Measurements from ENCODE around the gene PALLD.

DNA sequence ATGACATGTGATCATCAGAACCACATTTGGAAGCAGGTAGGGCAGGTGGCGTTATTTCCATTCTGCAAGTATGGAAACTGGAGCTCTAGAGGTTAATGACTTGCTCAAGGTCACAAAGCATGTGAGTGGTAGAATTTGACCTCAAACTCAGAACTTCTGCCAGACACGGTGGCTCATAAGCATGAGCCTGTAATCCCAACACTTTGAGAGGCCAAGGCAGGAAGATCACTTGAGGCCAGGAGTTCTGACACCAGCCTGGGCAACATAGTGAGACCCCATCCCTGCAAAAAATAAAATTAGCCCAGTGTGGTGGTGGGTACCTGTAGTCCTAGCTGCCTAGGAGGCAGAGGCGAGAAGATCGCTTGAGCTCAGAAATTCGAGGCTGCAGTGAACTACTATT, 139.2 kb downstream of the PALLD start:
- no peak for TF ChIP-seq EP300 (IDR thresholded peaks at IDR 0.05)
- TF ChIP-seq, protein P1, sequence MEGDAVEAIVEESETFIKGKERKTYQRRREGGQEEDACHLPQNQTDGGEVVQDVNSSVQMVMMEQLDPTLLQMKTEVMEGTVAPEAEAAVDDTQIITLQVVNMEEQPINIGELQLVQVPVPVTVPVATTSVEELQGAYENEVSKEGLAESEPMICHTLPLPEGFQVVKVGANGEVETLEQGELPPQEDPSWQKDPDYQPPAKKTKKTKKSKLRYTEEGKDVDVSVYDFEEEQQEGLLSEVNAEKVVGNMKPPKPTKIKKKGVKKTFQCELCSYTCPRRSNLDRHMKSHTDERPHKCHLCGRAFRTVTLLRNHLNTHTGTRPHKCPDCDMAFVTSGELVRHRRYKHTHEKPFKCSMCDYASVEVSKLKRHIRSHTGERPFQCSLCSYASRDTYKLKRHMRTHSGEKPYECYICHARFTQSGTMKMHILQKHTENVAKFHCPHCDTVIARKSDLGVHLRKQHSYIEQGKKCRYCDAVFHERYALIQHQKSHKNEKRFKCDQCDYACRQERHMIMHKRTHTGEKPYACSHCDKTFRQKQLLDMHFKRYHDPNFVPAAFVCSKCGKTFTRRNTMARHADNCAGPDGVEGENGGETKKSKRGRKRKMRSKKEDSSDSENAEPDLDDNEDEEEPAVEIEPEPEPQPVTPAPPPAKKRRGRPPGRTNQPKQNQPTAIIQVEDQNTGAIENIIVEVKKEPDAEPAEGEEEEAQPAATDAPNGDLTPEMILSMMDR (IDR thresholded peaks at IDR 0.05): no peak
- no peak for TF ChIP-seq POLR2A (IDR thresholded peaks at IDR 0.05)
